Fibroblast of mammary gland (primary cell): Measurements from ENCODE around the gene RPS24.
"Not testable (repeated sequence)": the region's sequence is repeated elsewhere in the genome, so short reads cannot be mapped to it uniquely, and the experiment has no call there.

ENCODE experiments used
- DNase-seq: peaks from one replicate; pipeline ENCODE4 v3.0.0-alpha.2; 2010; ENCODE audit warnings: low read depth
- H3K4me3 ChIP-seq: 2 replicates; pipeline ENCODE4 v1.5.1; 2011; ENCODE audit warnings: low read depth, mild to moderate bottlenecking, low read length, moderate library complexity; ENCODE audit not compliant: control insufficient read depth
- TF ChIP-seq, protein P1 (sequence below): conservative IDR thresholded peaks from 2 replicates; pipeline ENCODE4 v1.5.1; 2011; ENCODE audit warnings: low read depth, low read length, inconsistent platforms; ENCODE audit not compliant: control insufficient read depth, insufficient read depth

RPS24 gene

DNA sequence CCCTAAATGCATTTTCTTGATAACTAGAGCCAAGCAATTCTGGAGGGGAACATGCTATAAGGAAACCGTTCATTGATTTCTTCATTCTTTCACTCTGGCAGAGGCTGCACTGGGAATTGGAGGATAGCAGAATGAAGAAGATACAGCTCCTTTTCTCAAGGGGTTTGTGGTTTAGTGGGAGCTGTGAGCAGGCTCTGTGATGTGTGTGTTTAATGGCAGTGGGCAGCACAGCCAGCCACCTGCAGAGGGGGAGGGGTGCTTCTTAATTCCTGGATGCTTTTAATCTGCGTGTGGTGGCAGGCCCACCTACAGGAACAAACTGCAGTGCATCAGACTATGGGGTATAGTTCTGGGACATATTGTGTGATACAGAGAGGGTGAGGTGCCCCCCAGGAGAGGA lies 31.9 kb downstream of the RPS24 start:
- H3K4me3 ChIP-seq = no peak overlapping the region
- TF ChIP-seq, protein P1, sequence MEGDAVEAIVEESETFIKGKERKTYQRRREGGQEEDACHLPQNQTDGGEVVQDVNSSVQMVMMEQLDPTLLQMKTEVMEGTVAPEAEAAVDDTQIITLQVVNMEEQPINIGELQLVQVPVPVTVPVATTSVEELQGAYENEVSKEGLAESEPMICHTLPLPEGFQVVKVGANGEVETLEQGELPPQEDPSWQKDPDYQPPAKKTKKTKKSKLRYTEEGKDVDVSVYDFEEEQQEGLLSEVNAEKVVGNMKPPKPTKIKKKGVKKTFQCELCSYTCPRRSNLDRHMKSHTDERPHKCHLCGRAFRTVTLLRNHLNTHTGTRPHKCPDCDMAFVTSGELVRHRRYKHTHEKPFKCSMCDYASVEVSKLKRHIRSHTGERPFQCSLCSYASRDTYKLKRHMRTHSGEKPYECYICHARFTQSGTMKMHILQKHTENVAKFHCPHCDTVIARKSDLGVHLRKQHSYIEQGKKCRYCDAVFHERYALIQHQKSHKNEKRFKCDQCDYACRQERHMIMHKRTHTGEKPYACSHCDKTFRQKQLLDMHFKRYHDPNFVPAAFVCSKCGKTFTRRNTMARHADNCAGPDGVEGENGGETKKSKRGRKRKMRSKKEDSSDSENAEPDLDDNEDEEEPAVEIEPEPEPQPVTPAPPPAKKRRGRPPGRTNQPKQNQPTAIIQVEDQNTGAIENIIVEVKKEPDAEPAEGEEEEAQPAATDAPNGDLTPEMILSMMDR = no peak
- DNase-seq = no peak

DNA sequence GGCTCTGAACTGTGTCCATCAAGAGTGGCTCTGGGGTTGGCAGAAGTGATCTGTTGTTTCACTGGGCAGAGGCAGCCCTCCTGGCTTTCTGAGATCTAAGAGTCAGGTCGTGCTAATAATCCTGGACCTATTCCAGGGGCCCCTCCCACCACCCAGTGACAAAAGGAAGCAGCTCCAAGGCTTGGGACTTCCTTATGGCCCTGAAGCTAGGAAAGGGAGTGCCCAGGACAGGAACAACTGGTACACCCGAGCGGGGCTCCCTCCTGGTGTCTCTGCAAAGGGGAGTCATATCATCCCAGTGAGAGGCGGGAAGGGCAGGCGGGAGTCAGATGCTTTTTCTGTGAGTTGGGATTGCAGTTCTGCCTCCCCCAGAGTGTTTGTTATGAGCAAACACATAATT lies 32.3 kb downstream of the RPS24 start:
- TF ChIP-seq, protein P1 = no peak
- DNase-seq = no peak
- no peak overlapping the region for H3K4me3 ChIP-seq

DNA sequence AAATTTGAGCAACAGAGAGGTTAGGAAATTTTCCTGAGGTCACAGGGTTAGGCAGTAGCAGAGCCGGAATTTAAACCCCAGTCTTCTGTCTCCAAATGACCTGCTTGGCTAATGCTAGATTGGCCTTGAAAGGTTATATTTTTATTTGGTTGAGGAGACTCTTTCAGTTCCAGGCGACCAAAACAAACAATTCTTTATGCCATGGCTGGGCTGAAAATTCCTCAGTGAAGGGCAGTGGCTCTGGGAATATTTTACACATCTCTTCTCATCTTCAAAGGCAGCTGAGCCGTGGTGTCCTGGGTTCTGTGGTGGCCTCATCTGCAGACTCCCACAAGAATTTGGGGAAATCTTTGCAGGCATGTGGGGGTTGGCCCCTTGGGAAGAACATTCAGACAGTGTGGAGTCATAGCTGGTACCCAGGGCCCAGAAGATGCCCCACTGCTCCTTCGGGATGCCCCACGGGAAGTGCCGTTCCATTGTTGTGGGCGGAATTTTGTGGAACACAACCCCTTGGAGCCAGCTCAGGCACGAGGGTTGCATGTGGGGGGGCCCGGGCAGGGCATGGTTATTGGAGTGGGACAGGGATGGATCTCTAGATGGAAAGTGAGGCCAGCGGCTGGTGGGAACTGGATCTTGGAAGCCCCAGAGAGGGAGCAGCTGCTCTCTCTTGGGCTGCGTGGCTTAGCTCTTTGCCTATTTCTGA lies 33.2 kb downstream of the RPS24 start:
- H3K4me3 ChIP-seq = no peak overlapping the region
- TF ChIP-seq, protein P1 = no peak
- no peak for DNase-seq

DNA sequence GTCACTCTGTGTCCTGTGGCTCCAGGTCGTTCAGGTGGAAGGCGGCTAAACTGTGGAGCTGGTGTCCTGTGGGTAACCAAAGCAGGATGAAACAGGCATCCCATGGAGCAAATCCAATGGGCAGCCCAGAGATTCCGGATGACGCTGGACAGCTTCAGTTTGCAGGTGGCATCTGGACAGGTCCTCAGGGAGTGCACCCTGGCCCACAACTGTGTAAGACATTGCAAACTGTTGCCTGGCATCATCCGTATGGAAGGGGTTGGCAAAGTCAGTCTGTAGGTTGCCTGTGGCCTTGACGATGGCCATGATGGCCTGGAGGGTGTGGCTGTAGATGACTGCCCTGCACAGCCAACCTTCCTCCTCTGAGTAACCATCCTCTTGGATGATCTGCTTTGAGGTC lies 35.5 kb downstream of the RPS24 start:
- no peak for DNase-seq
- no peak overlapping the region for H3K4me3 ChIP-seq
- TF ChIP-seq, protein P1 = no peak

DNA sequence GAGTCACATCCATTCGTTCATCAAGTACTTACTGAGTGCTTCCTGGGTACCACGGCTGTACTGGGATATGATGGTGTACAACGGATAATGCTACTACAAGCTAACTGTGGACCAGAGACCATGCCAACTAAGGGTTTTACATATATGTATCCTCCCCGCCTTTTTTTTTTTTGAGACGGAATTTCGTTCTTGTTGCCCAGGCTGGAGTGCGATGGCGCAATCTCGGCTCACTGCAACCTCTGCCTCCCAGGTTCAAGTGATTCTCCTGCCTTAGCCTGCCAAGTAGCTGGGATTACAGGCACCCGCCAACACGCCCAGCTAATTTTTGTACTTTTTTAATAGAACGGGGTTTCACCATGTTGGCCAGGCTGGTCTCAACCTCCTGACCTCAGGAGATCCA lies 36.4 kb downstream of the RPS24 start:
- not testable (repeated sequence) for DNase-seq, H3K4me3 ChIP-seq

DNA sequence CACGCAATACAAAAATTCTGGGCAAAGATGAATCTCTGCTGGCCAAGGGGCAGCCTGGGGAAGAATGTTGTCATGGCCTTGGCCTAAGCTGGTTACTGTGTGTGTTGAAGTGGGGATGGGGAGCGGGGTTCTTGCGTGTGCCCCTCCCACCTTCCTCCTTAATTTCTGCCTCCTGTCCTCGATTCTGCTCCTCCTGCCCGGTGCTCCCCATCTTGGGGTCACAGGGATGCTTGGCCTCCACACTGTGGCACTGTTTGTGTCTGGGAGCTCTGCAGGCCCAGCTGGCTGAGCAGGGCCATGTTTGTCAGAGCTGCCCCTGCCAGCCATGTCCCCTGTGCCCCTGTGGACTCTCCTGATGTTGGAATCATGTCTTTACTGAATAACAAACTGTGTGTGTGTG lies 37.1 kb downstream of the RPS24 start:
- TF ChIP-seq, protein P1 = no peak
- no peak overlapping the region for H3K4me3 ChIP-seq
- DNase-seq = no peak

DNA sequence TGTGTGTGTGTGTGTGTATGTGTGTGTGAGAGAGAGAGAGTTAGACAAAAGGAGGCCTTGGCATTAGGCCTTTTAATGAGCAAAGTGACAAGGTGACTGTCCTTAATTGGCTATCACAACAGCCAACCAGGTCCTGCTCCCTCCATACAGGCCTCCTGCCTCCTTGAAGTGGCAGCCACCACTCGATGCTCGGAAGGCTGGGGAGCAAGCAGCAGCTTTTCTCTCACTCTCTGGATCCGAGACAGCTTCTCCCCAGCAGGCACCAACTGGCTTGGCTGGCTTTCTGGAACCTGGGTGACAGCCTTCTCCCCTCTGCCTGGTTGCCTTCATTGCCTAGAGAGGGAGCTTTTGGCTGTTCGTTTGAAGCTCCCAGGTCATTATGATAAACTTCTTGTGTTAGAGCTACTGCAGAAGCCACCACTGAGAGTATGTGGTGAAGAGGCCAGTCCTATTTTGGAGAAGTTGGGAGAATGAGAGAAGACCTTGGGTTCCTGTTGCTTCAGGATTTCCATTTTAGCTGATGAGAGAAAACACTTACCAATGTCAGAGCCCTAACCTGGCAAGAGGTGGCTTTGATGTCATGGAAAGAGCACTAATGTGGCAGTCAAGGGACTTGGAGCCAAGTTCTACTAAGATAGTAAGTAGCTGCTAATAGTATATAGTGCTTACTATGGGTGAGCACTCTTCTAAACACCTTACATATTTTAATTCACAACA lies 37.6 kb downstream of the RPS24 start:
- TF ChIP-seq, protein P1 = no peak
- no peak for DNase-seq

More for the DNA sequence above, 37.6 kb downstream of the RPS24 start:
- no peak overlapping the region for H3K4me3 ChIP-seq
